NCI-H748 (cell line): ENCODE measurements around the gene PARVB.

Experiments used
- DNase-seq: peaks from one replicate; lab custom pipeline; 2025; ENCODE audit not compliant: unreplicated experiment; lab: John Stamatoyannopoulos, UW

The PARVB gene

GRCh38 chr22:44211256-44211945 is 187.3 kb downstream of the PARVB start:
- no peak for DNase-seq

- DNase-seq = no peak
Measured at GRCh38 chr22:44211946-44212930, 188.1 kb downstream of the PARVB start.

- DNase-seq = no peak
Measured at GRCh38 chr22:44212936-44213335, 188.8 kb downstream of the PARVB start.

DNA sequence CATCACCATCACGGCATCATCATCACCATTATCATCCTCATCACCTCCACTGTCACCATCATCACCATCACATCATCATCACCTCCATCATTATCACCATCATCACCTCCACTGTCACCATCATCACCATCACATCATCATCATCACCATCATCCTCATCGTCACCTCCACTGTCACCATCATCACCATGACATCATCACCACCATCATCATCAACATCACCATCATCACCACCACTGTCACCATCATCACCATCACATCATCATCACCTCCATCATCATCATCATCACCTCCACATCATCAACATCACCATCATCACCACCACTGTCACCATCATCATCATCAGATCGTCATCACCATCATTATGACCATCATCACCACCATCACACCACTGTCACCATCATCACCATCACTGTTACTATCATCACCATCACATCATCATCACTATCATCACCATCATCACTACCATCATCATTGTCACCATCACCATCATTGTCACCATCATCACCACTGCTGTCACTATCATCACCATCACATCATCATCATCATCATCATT is 189.5 kb downstream of the PARVB start:
- no peak for DNase-seq

GRCh38 chr22:44214187-44214586 is 190.1 kb downstream of the PARVB start:
- DNase-seq = no peak

GRCh38 chr22:44214764-44215163 is 190.7 kb downstream of the PARVB start:
- no peak for DNase-seq

DNA sequence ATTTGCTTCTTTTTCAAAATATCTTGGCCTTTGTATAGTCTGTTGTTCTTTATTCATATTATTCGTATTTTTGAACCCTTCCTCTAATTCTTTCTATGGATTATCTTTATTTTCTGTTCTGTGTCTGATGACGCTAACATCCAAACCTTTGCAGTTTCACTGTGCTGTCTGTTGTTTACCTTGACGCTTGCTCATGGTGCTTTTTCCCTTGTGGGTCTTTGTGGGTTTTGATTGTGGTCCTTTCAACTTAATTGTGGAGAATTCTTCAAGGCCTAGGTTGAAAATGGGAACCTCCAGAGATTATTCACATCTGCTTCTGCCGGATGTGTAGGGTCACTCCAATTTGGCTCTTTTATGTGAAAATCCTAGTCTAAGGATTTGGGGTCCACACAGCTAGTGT is 191.2 kb downstream of the PARVB start:
- no peak for DNase-seq

- DNase-seq = no peak
Measured at GRCh38 chr22:44217346-44217745, 193.2 kb downstream of the PARVB start.

DNA sequence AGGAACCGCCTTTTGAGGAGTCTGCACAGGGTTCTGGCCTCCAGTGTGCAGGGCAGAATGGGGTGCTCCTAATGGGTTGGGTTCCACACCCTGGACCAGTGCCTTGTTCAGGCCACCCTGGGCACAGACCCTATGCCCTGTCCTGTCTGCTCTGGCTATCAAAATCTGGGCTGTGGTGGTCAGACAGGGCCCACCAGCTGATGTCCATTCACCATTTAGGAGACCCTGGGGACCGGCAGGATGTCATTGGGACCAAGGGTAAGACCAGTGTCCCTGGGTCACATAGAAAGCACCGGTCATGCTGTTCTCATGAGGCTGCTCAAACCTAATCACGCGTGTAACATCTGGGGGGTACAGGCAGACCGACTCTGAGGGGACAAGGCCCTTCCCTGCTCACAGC is 194.0 kb downstream of the PARVB start:
- no peak for DNase-seq

GRCh38 chr22:44219101-44219870 is 195.2 kb downstream of the PARVB start:
- DNase-seq = no peak

DNA sequence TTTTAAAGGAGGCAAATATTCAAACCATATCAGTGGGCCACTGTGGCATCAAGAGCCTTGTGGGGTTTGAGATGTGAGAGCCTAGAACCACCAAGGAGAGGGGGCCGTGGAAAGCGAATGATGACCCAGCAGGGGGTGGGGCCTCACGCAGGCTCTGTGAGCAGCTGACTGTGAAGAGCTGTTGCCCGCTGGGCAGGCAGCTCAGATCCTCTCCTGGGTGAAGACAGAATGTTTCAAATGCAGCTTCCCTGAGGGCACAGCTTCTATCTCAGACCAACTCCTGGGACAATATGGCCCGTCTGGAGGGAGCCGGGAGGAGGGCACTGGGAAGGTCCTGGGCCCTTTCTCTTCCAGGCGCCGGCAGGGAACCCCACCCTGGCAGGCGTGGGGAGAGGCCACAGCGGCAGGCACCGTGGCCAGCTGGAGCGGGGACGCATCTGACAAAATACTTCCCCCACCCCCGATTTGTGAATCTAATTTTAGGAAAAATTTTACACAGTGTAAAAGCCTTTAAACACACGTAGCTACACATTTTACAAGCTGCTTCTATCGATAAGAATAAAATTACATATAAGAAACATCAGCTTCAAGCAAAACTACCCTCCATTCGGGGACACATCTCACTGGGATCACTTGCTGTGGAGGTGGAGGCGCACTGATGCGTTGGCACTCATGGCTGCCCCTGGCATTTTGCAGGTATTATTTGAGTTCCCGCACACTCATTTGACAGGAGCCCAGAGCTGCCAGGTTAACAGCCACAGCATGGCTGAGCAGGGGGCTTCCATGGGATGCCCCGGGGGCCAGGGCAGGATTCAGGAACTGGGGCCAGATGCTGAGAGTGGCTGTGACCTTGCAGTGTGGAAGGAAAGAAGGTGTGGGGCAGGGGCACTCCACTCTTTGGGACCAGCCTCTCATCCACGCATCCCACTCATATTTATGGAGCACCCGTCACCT is 196.9 kb downstream of the PARVB start:
- no peak for DNase-seq

DNA sequence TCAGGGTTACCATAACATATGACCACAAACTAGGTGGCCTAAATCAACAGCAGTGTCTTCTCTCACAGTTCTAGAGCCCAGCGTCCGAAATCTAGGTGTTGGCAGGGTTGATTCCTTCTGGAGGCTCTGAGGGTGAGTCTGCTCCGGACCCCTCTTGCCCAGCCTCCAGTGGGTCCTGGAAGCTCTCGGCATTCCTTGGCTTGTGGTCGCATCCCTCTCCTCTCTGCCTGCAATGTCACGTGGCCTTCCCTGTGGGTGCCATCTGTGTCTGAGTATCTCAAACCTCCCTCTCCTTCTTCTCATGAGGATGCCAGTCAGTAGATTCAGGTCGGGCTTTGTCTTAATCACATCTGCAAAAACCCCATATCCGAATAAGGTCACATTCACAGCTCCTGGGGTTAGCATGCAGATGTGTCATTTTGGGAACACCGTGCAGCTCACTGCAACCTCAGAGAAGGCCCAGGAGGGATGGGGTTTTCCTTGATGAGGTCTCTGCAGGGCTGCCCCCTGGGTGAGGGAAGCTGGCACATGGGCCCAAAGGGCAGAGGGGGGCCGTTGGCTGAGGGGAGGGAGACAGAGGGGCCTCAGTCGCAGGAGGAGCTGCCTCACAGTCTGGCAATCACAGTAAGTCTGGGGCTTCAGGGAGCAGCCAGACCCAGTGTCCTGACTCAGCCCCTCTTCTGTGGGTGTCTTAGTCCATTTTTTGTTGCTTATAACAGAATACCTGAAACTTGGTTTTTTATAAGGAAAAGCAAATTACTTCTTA is 197.8 kb downstream of the PARVB start:
- no peak for DNase-seq
